HepG2 (cell line): ENCODE data around the gene SYTL5. TPM values are rescaled to one million over a fixed set of nuclear protein-coding genes. Genes with fewer than 3 reads are reported as not detected.

Experiments used
- ATAC-seq: fragments of 200-7000 bp; cut with Tn5 transposase; 3 replicates; pipeline ENCODE4 v1.9.1; 2020; ENCODE audit warnings: mild to moderate bottlenecking, moderate library complexity
- BruUV-seq: library from RNA; stranded (reverse); fragments of 400-500 nt; replicated peaks from 2 replicates; lab custom pipeline; 2021; lab: Mats Ljungman, UMichigan
- CTCF ChIA-PET: fragments of 300-600 bp; formaldehyde crosslinking; extraction: SDS; loops from one replicate; lab custom pipeline; 2021; ENCODE audit warnings: low total read pairs, inconsistent platforms, low intra/inter-chr PET ratio; lab: Yijun Ruan, JAX
- POLR2A ChIA-PET: fragments of 350-600 bp; sonication (Branson Sonifier 250); formaldehyde crosslinking; loops from one replicate; lab custom pipeline; 2020; ENCODE audit warnings: antibody characterized with exemption, inconsistent platforms; lab: Yijun Ruan, JAX
- DNase-seq: peaks from one replicate; pipeline ENCODE4 v3.0.0-alpha.2; 2015; ENCODE audit warnings: low spot score
- FAIRE-seq: peaks from 3 replicates; lab custom pipeline; 2011; peaks lifted over from hg19 to GRCh38; lab: Jason Lieb, UNC
- H2AFZ ChIP-seq: one replicate; pipeline ENCODE4 v1.6.1; 2011; ENCODE audit warnings: low read length, inconsistent platforms
- H3K27ac ChIP-seq: fragments of 300-600 bp; 3 replicates; pipeline ENCODE4 v1.8.0; 2011; ENCODE audit warnings: mixed run types, mild to moderate bottlenecking, mixed read lengths, low read length, inconsistent platforms; ENCODE audit not compliant: insufficient read depth; ENCODE audit errors: extremely low read length
- H3K27me3 ChIP-seq, 2 experiments: fragments of 200-600 bp in 1 of 2; 2 replicates in 1 of 2; 3 replicates in 1 of 2; pipeline versions ENCODE4 v1.6.0 to v1.8.0; 2011; ENCODE audit warnings: low read length in 2 of 2, mild to moderate bottlenecking in 2 of 2, moderate library complexity in 2 of 2, inconsistent platforms in 1 of 2; ENCODE audit not compliant: insufficient read depth in 2 of 2, control insufficient read depth in 1 of 2
- H3K36me3 ChIP-seq, 2 experiments: fragments of 200-600 bp in 1 of 2; replicated peaks in 1 of 2; 2 replicates in 1 of 2; 3 replicates in 1 of 2; pipeline versions ENCODE4 v1.5.1 to v1.8.0; 2011; ENCODE audit warnings: low read length in 2 of 2, inconsistent platforms in 1 of 2; ENCODE audit not compliant: insufficient read depth in 2 of 2, control insufficient read depth in 1 of 2
- H3K4me1 ChIP-seq: 2 replicates; pipeline ENCODE4 v1.5.1; 2012; ENCODE audit warnings: low read length, inconsistent platforms; ENCODE audit not compliant: insufficient read depth
- H3K4me2 ChIP-seq: 2 replicates; pipeline ENCODE4 v1.6.0; 2011; ENCODE audit warnings: low read depth, low read length, inconsistent platforms
- H3K4me3 ChIP-seq, 3 experiments: fragments of 200-600 bp in 1 of 3; sonication (generic), shearing (Covaris generic) in 1 of 3; replicated peaks in 1 of 3; 2 replicates each; pipeline ENCODE4 v1.5.1; 2011 to 2016; ENCODE audit warnings: low read length in 3 of 3, inconsistent platforms in 2 of 3, low read depth in 2 of 3, mild to moderate bottlenecking in 2 of 3, control low read depth in 1 of 3, mixed read lengths in 1 of 3; ENCODE audit not compliant: insufficient read depth in 1 of 3
- H3K79me2 ChIP-seq: one replicate; pipeline ENCODE4 v1.6.1; 2011; ENCODE audit warnings: low read length, inconsistent platforms; ENCODE audit not compliant: insufficient read depth
- H3K9ac ChIP-seq: 2 replicates; pipeline ENCODE4 v1.6.0; 2011; ENCODE audit warnings: mild to moderate bottlenecking, low read depth, low read length, inconsistent platforms; ENCODE audit not compliant: insufficient read depth
- H3K9me3 ChIP-seq: 2 replicates; pipeline ENCODE4 v1.5.1; 2012; ENCODE audit warnings: mild to moderate bottlenecking, low read length
- H4K20me1 ChIP-seq: 2 replicates; pipeline ENCODE4 v1.6.0; 2011; ENCODE audit warnings: inconsistent platforms, mild to moderate bottlenecking, low read length, moderate library complexity; ENCODE audit not compliant: insufficient read depth
- EEA1 ChIP-seq: sonication (generic); formaldehyde crosslinking; IDR thresholded peaks from 2 replicates; pipeline ENCODE4 v1.5.1; 2020; ENCODE audit warnings: mild to moderate bottlenecking, missing genetic modification reagents, borderline replicate concordance
- ETV6 ChIP-seq: sonication (generic); formaldehyde crosslinking; conservative IDR thresholded peaks from 2 replicates; pipeline ENCODE4 v1.4.0; 2020; ENCODE audit warnings: missing genetic modification reagents
- HES4 ChIP-seq: sonication (generic); formaldehyde crosslinking; IDR thresholded peaks from 2 replicates; pipeline ENCODE4 v1.9.0; 2021; ENCODE audit warnings: mild to moderate bottlenecking, missing genetic modification reagents, borderline replicate concordance
- HIVEP1 ChIP-seq: sonication (generic); formaldehyde crosslinking; IDR thresholded peaks from 2 replicates; pipeline ENCODE4 v1.4.0; 2020; ENCODE audit warnings: mild to moderate bottlenecking, missing genetic modification reagents
- HNF4A ChIP-seq: sonication (generic); formaldehyde crosslinking; IDR thresholded peaks from 2 replicates; pipeline ENCODE4 v1.4.0; 2020; ENCODE audit warnings: missing genetic modification reagents
- KLF6 ChIP-seq: IDR thresholded peaks from 2 replicates; pipeline ENCODE4 v1.8.0; 2016; ENCODE audit warnings: missing biosample characterization, missing genetic modification reagents
- MEF2D ChIP-seq: sonication (generic); formaldehyde crosslinking; IDR thresholded peaks from 2 replicates; pipeline ENCODE4 v1.5.1; 2020; ENCODE audit warnings: mild to moderate bottlenecking, missing genetic modification reagents
- SMYD3 ChIP-seq: sonication (generic); formaldehyde crosslinking; IDR thresholded peaks from 2 replicates; pipeline ENCODE4 v1.8.1; 2023; ENCODE audit warnings: mild to moderate bottlenecking, missing genetic modification reagents
- TEAD2 ChIP-seq: sonication (generic); formaldehyde crosslinking; IDR thresholded peaks from 2 replicates; pipeline ENCODE4 v1.9.0; 2021; ENCODE audit warnings: missing genetic modification reagents
- ZNF12 ChIP-seq: sonication (generic); formaldehyde crosslinking; IDR thresholded peaks from 2 replicates; pipeline ENCODE4 v1.5.0; 2020; ENCODE audit warnings: missing genetic modification reagents
- ZNF674 ChIP-seq: sonication (generic); formaldehyde crosslinking; IDR thresholded peaks from 2 replicates; pipeline ENCODE4 v1.5.0; 2020; ENCODE audit warnings: low read depth, mild to moderate bottlenecking, missing genetic modification reagents
- ZSCAN22 ChIP-seq: sonication (generic); formaldehyde crosslinking; IDR thresholded peaks from 2 replicates; pipeline ENCODE4 v1.4.0; 2020; ENCODE audit warnings: mild to moderate bottlenecking, missing genetic modification reagents
- ZZZ3 ChIP-seq: sonication (generic); formaldehyde crosslinking; IDR thresholded peaks from 2 replicates; pipeline ENCODE4 v1.4.0; 2020; ENCODE audit warnings: missing genetic modification reagents, mild to moderate bottlenecking, borderline replicate concordance
- WGBS: methylation state at CpG from one replicate; pipeline ENCODE4 v1.1.6; 2017; ENCODE audit warnings: low lambda C conversion rate; 5-methylcytosine and 5-hydroxymethylcytosine counted together
- in situ Hi-C: cut with HindIII; loops from 2 replicates; pipeline ENCODE4 v1.10.0; 2017; ENCODE audit warnings: low pct_unique_long_range_greater_than_20kb; ENCODE audit not compliant: extremely low pct_ligation_motif_present
- intact Hi-C: fragments of 100-400 bp; cut with micrococcal nuclease; formaldehyde crosslinking; loops from one replicate; pipeline ENCODE4 v1.10.0; 2022; ENCODE audit not compliant: unreplicated experiment
- polyA plus RNA-seq, 8 experiments: library from polyadenylated mRNA; depleted of rRNA in 3 of 8; stranded (reverse) in 7 of 8; unstranded in 1 of 8; fragments of >200 nt; fragmentation: Illumina TruSeq in 4 of 8; extraction: Trizol in 4 of 8; gene quantifications; 2 replicates each; pipeline versions ENCODE4 v1.2.1 to v1.2.3, GENCODE V29; 2011 to 2016; ENCODE audit warnings: low read depth in 4 of 8, missing spikeins in 1 of 8, mixed read lengths in 1 of 8; ENCODE audit not compliant: insufficient read depth in 1 of 8
- total RNA-seq, 5 experiments: library from RNA; depleted of rRNA; stranded (reverse); fragments of >200 nt; fragmentation: Illumina TruSeq; extraction: Trizol; gene quantifications; 2 replicates each; pipeline ENCODE4 v1.2.3, GENCODE V29; 2016; ENCODE audit warnings: low read depth in 1 of 5
- TF ChIP-seq, protein P1 (sequence below): sonication (generic); formaldehyde crosslinking; IDR thresholded peaks from 2 replicates; pipeline ENCODE4 v1.8.0; 2022; ENCODE audit warnings: missing genetic modification reagents, mild to moderate bottlenecking, borderline replicate concordance
- TF ChIP-seq, protein P2 (sequence below): sonication (generic); formaldehyde crosslinking; IDR thresholded peaks from 2 replicates; pipeline ENCODE4 v1.9.0; 2021; ENCODE audit warnings: missing genetic modification reagents, borderline replicate concordance
- TF ChIP-seq, protein P3 (sequence below): sonication (generic); formaldehyde crosslinking; IDR thresholded peaks from 2 replicates; pipeline ENCODE4 v1.4.0; 2020; ENCODE audit warnings: missing genetic modification reagents, borderline replicate concordance
- TF ChIP-seq, protein P4 (sequence below): sonication (generic); formaldehyde crosslinking; IDR thresholded peaks from 2 replicates; pipeline ENCODE4 v1.4.0; 2020; ENCODE audit warnings: mild to moderate bottlenecking, missing genetic modification reagents

The SYTL5 gene
- total and polyA plus RNA-seq, 2 of the 13 experiments (the other 11 are each of a cell fraction or from before 2014, with no cell fraction given), result not detected

DNA sequence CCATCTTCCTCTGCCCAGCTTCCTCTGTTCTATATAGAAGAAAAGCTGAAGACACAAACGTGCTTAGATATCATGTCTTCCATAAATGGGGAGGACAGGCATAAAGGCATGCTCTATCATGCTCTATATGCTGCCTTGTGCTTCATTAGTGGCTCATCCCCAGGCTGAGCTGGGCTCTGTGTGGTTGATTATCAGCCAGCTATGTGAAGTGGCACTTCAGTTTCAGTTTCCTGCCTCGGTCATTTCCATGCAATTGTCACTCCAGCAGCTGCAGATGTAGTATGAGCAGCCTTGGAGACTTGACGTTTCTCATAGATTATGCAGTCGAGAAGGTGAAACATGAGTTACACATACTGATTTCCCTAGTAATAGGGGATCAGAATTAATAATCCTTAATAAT is 106.2 kb downstream of the SYTL5 start:
- Histone ChIP-seq H3K27ac (no peak overlapping the region), H3K79me2 (no peaks in the 10 kb centered on the region), H3K27me3 (no peaks in the 10 kb centered on the region), H2AFZ (no peak overlapping the region), H3K9ac (no peak overlapping the region), H4K20me1 (no peaks in the 10 kb centered on the region), H3K4me1 (peaks cover 2% of the 10 kb centered on the region; the same call in 1 of the 2 replicates), H3K4me2 (no peak overlapping the region), H3K36me3 (no peaks in the 10 kb centered on the region), H3K4me3 (no peak overlapping the region), H3K9me3 (no peaks in the 10 kb centered on the region)
- DNase-seq, result no peak
- POLR2A ChIA-PET, result no interaction called here
- no peak for ATAC-seq
- no TSS peak for BruUV-seq
- intact Hi-C loops, result no loop called here
- CTCF ChIA-PET, result no interaction called here
- no peak for FAIRE-seq
- 54% methylated on average over 3 of the region's 4 CpGs for WGBS
- in situ Hi-C loops, result no loop called here
- TF ChIP-seq HES4 (CRISPR knock-in tag) (no peak), ZZZ3 (CRISPR knock-in tag) (no peak), MEF2D (CRISPR knock-in tag) (no peak), HIVEP1 (CRISPR knock-in tag) (no peak), ZNF12 (CRISPR knock-in tag) (no peak), ZSCAN22 (CRISPR knock-in tag) (no peak), ZNF674 (no peak), HNF4A (no peak), TEAD2 (CRISPR knock-in tag) (no peak), EEA1 (CRISPR knock-in tag) (no peak), ETV6 (CRISPR knock-in tag) (no peak), SMYD3 (CRISPR knock-in tag) (no peak), KLF6 (CRISPR knock-in tag) (no peak)
- TF ChIP-seq, protein P1, sequence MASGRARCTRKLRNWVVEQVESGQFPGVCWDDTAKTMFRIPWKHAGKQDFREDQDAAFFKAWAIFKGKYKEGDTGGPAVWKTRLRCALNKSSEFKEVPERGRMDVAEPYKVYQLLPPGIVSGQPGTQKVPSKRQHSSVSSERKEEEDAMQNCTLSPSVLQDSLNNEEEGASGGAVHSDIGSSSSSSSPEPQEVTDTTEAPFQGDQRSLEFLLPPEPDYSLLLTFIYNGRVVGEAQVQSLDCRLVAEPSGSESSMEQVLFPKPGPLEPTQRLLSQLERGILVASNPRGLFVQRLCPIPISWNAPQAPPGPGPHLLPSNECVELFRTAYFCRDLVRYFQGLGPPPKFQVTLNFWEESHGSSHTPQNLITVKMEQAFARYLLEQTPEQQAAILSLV (CRISPR knock-in tag), result no peak
- TF ChIP-seq, protein P2, sequence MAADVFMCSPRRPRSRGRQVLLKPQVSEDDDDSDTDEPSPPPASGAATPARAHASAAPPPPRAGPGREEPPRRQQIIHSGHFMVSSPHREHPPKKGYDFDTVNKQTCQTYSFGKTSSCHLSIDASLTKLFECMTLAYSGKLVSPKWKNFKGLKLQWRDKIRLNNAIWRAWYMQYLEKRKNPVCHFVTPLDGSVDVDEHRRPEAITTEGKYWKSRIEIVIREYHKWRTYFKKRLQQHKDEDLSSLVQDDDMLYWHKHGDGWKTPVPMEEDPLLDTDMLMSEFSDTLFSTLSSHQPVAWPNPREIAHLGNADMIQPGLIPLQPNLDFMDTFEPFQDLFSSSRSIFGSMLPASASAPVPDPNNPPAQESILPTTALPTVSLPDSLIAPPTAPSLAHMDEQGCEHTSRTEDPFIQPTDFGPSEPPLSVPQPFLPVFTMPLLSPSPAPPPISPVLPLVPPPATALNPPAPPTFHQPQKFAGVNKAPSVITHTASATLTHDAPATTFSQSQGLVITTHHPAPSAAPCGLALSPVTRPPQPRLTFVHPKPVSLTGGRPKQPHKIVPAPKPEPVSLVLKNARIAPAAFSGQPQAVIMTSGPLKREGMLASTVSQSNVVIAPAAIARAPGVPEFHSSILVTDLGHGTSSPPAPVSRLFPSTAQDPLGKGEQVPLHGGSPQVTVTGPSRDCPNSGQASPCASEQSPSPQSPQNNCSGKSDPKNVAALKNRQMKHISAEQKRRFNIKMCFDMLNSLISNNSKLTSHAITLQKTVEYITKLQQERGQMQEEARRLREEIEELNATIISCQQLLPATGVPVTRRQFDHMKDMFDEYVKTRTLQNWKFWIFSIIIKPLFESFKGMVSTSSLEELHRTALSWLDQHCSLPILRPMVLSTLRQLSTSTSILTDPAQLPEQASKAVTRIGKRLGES (CRISPR knock-in tag), result no peak
- TF ChIP-seq, protein P3, sequence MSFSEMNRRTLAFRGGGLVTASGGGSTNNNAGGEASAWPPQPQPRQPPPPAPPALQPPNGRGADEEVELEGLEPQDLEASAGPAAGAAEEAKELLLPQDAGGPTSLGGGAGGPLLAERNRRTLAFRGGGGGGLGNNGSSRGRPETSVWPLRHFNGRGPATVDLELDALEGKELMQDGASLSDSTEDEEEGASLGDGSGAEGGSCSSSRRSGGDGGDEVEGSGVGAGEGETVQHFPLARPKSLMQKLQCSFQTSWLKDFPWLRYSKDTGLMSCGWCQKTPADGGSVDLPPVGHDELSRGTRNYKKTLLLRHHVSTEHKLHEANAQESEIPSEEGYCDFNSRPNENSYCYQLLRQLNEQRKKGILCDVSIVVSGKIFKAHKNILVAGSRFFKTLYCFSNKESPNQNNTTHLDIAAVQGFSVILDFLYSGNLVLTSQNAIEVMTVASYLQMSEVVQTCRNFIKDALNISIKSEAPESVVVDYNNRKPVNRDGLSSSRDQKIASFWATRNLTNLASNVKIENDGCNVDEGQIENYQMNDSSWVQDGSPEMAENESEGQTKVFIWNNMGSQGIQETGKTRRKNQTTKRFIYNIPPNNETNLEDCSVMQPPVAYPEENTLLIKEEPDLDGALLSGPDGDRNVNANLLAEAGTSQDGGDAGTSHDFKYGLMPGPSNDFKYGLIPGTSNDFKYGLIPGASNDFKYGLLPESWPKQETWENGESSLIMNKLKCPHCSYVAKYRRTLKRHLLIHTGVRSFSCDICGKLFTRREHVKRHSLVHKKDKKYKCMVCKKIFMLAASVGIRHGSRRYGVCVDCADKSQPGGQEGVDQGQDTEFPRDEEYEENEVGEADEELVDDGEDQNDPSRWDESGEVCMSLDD (CRISPR knock-in tag), result no peak
- TF ChIP-seq, protein P4, sequence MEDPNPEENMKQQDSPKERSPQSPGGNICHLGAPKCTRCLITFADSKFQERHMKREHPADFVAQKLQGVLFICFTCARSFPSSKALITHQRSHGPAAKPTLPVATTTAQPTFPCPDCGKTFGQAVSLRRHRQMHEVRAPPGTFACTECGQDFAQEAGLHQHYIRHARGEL (CRISPR knock-in tag), result no peak
